Measurements from ENCODE around the gene MPST.

Gene MPST

GRCh38 chr22:37062376-37062675 lies 42.8 kb downstream of the MPST start:
- Histone ChIP-seq H2AFZ (ENCODE audit: low read length) (no peak overlapping the region), H3K4me1 (ENCODE audit: insufficient read depth, low read length, poor library complexity, severe bottlenecking) (peaks cover 6% of the 10 kb centered on the region), H3K4me3 (ENCODE audit: low read length, poor library complexity, severe bottlenecking) (no peak overlapping the region), H3K4me2 (ENCODE audit: low read depth, low read length, poor library complexity, severe bottlenecking) (no peak overlapping the region), H3K9me3 (ENCODE audit: insufficient read depth, low read depth, low read length) (no peaks in the 10 kb centered on the region), H3K27me3 (ENCODE audit: insufficient read depth, low read length, poor library complexity, severe bottlenecking) (no peaks in the 10 kb centered on the region), H3F3A (ENCODE audit: low read depth) (no peaks in the 10 kb centered on the region), H3K79me2 (ENCODE audit: insufficient read depth, low read length) (no peaks in the 10 kb centered on the region), H3K9me2 (replicated peaks; ENCODE audit: low read depth, low read length) (no peaks in the 10 kb centered on the region), H4K20me1 (ENCODE audit: insufficient read depth, low read length, poor library complexity, severe bottlenecking) (no peaks in the 10 kb centered on the region), H3K9ac (ENCODE audit: low read depth, low read length, poor library complexity, severe bottlenecking) (no peak overlapping the region), H3K36me3 (ENCODE audit: insufficient read depth, low read length) (no peaks in the 10 kb centered on the region)
- TF ChIP-seq CTCF (conservative IDR thresholded peaks at IDR 0.05; ENCODE audit: low read length): no peak
- TF ChIP-seq EZH2phosphoT487 (IDR thresholded peaks at IDR 0.05; ENCODE audit: borderline replicate concordance): no peak

- no peaks in the 10 kb centered on the region for H4K20me1 ChIP-seq (ENCODE audit: insufficient read depth, low read length, poor library complexity, severe bottlenecking)
- TF ChIP-seq CTCF (conservative IDR thresholded peaks at IDR 0.05; ENCODE audit: low read length) (no peak), EZH2phosphoT487 (IDR thresholded peaks at IDR 0.05; ENCODE audit: borderline replicate concordance) (no peak)
Observed at GRCh38 chr22:37062702-37063381, 43.3 kb downstream of the MPST start.

DNA sequence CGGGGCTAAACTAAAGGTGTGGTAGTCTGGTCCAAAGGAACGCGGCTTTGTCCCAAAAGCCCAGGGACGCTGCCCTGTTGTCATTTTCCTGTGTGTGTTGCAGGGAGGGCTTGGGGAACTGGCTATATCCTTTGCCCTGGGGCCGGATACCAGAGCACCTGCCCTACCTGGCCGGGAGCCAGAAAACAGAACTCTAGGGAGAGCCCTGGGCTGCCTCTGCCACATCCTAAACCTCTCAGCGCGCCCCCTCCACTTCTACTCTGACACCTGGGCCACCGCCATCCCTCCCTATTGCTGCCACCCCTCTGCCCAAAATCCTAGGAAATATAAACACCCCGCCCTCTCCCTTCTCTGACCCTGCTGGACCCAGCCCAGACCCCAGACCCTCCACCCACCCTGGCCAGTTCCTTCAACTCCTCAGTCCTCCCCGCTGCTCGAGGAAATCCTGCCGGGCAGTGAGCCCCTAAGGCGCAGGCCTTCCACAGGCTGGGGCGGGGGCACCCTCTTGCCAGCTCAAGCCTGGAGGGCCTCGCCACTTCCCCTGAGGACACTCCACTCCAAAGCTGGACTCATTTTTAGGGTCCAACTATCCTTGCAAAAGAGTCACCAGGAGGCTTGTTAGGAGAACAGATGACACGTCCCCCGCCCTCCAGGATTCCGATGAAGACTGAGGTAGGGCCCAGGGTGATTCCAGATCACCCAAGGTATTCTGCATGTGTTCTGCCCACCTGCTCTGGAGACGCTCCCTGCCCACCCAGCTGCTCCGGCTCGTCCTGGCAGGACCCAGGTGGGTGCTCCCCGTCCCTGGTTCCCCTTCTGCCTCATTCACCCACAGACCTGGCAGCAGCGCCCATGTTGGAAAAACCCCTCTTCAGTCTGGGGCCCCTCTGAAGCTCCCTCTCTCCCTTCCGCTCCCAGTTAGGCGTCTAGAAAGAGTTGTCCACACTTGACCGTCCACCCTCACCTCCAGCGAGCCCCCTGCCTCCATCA lies 44.2 kb downstream of the MPST start:
- no peaks in the 10 kb centered on the region for H3K27me3 ChIP-seq (ENCODE audit: insufficient read depth, low read length, poor library complexity, severe bottlenecking)
- H2AFZ ChIP-seq (ENCODE audit: low read length): no peak overlapping the region
- no peak overlapping the region for H3K4me3 ChIP-seq (ENCODE audit: low read length, poor library complexity, severe bottlenecking)
- no peaks in the 10 kb centered on the region for H4K20me1 ChIP-seq (ENCODE audit: insufficient read depth, low read length, poor library complexity, severe bottlenecking)
- no peak overlapping the region for H3K4me2 ChIP-seq (ENCODE audit: low read depth, low read length, poor library complexity, severe bottlenecking)
- no peaks in the 10 kb centered on the region for H3K9me2 ChIP-seq (replicated peaks; ENCODE audit: low read depth, low read length)
- no peaks in the 10 kb centered on the region for H3K79me2 ChIP-seq (ENCODE audit: insufficient read depth, low read length)
- H3K9ac ChIP-seq (ENCODE audit: low read depth, low read length, poor library complexity, severe bottlenecking): no peak overlapping the region
- H3K4me1 ChIP-seq (ENCODE audit: insufficient read depth, low read length, poor library complexity, severe bottlenecking): peaks cover 6% of the 10 kb centered on the region
- H3K36me3 ChIP-seq (ENCODE audit: insufficient read depth, low read length): no peaks in the 10 kb centered on the region
- H3K9me3 ChIP-seq (ENCODE audit: insufficient read depth, low read depth, low read length): no peaks in the 10 kb centered on the region
- H3F3A ChIP-seq (ENCODE audit: low read depth): no peaks in the 10 kb centered on the region
- no peak for TF ChIP-seq EZH2phosphoT487 (IDR thresholded peaks at IDR 0.05; ENCODE audit: borderline replicate concordance)

More at GRCh38 chr22:37062702-37063381, 43.3 kb downstream of the MPST start:
- Histone ChIP-seq H3K27me3 (ENCODE audit: insufficient read depth, low read length, poor library complexity, severe bottlenecking) (no peaks in the 10 kb centered on the region), H3K4me2 (ENCODE audit: low read depth, low read length, poor library complexity, severe bottlenecking) (no peak overlapping the region), H3K36me3 (ENCODE audit: insufficient read depth, low read length) (no peaks in the 10 kb centered on the region), H3K9me2 (replicated peaks; ENCODE audit: low read depth, low read length) (no peaks in the 10 kb centered on the region), H3K4me3 (ENCODE audit: low read length, poor library complexity, severe bottlenecking) (no peak overlapping the region), H3F3A (ENCODE audit: low read depth) (no peaks in the 10 kb centered on the region), H3K79me2 (ENCODE audit: insufficient read depth, low read length) (no peaks in the 10 kb centered on the region), H2AFZ (ENCODE audit: low read length) (no peak overlapping the region), H3K9me3 (ENCODE audit: insufficient read depth, low read depth, low read length) (no peaks in the 10 kb centered on the region), H3K4me1 (ENCODE audit: insufficient read depth, low read length, poor library complexity, severe bottlenecking) (peaks cover 6% of the 10 kb centered on the region), H3K9ac (ENCODE audit: low read depth, low read length, poor library complexity, severe bottlenecking) (no peak overlapping the region)

All from Loucy (cell line).